OCI-LY1 (cell line): ENCODE results near the gene LPAR4.

Source experiments
- EZH2 ChIP-seq: fragments of 200-600 bp; sonication (generic), shearing (Covaris generic); IDR thresholded peaks from 2 replicates; pipeline ENCODE4 v1.8.0; 2017; ENCODE audit warnings: borderline replicate concordance, mixed run types, mild to moderate bottlenecking, antibody characterized with exemption, low read length, moderate library complexity, mixed read lengths
- TF ChIP-seq, protein P1 (sequence below): fragments of 200-600 bp; sonication (generic), shearing (Covaris generic); IDR thresholded peaks from 2 replicates; pipeline ENCODE4 v1.5.1; 2017; ENCODE audit warnings: mild to moderate bottlenecking, antibody characterized with exemption, low read length, moderate library complexity, mixed read lengths

DNA sequence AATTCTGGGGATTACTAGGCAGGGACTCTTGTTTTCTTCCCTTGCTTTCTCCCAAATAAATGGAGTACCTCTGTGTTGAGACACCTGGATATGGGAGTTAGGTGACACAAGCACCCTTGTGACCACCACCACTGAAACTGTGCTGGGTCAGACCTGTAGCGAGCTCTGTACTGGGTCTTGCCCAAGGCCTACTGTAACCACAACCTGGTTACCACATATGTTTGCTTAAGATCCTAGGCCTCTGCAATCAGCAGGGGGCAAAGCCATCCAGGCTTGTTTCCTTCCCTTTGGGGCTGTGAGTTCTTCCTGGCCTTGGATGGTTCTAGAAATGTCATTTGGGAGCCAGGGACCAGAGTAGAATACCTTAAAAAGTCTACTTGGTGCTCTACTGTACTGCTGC is 49.4 kb downstream of the LPAR4 start:
- TF ChIP-seq, protein P1, sequence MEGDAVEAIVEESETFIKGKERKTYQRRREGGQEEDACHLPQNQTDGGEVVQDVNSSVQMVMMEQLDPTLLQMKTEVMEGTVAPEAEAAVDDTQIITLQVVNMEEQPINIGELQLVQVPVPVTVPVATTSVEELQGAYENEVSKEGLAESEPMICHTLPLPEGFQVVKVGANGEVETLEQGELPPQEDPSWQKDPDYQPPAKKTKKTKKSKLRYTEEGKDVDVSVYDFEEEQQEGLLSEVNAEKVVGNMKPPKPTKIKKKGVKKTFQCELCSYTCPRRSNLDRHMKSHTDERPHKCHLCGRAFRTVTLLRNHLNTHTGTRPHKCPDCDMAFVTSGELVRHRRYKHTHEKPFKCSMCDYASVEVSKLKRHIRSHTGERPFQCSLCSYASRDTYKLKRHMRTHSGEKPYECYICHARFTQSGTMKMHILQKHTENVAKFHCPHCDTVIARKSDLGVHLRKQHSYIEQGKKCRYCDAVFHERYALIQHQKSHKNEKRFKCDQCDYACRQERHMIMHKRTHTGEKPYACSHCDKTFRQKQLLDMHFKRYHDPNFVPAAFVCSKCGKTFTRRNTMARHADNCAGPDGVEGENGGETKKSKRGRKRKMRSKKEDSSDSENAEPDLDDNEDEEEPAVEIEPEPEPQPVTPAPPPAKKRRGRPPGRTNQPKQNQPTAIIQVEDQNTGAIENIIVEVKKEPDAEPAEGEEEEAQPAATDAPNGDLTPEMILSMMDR: no peak
- TF ChIP-seq EZH2: no peak
